Inflammatory macrophage (primary cell): Measurements from ENCODE around the gene CCDC184.
A peak's percentile ranks its signal among the peaks of the same experiment; 100 is the strongest.
"Not testable (repeated sequence)": the region's sequence is repeated elsewhere in the genome, so short reads cannot be mapped to it uniquely, and the experiment has no call there.

Experiments
- DNase-seq, 2 donors: peaks; one replicate each; pipeline ENCODE4 v3.0.0-alpha.2; 2020 to 2022

CCDC184 gene

DNA sequence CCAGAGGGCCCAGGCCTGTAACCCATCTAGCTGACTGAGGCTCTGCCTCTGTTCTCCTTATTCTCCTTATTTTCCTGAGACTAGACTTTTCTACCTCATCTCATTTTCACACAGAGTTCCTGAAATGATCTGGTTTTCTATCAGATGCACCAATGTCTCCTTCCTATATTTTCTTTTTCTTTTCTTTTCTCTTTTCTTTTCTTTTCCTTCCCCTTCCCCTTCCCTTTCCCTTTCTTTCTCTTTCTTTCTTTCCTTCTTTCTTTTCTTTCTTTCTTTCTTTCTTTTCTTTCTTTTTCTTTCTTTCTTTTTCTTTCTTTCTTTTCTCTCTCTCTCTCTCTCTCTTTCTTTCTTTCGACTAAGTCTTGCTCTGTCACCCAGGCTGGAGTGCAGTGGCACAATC is 3.0 kb upstream of the CCDC184 start:
- no peak for DNase-seq

DNA sequence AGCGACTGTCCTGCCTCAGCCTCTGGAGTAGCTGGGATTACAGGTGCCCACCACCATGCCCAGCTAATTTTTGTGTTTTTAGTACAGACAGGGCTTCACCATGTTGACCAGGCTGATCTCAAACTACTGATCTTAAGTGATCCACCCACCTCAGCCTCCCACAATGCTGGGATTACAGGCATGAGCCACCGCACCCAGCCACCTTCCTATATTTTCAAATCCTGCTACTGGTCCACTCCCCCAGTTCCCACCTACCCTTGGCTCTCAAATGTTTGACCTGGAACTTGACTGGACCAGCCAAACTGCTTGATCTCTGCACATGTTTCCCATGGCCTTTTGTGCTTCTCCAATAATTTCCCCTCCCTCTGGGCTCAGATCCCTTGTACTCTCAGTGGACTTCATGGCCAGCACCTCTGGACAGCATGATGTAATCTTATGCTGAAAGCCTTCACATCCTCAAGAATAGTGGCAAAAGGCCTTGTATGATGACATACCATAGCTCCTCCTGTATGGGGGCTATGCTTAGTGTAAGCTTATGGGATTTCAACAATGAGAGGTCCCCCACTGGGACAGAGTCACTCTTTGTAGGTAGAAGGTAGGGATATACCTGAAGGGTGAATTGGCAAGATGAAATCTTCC is 2.5 kb upstream of the CCDC184 start:
- DNase-seq = no peak

DNA sequence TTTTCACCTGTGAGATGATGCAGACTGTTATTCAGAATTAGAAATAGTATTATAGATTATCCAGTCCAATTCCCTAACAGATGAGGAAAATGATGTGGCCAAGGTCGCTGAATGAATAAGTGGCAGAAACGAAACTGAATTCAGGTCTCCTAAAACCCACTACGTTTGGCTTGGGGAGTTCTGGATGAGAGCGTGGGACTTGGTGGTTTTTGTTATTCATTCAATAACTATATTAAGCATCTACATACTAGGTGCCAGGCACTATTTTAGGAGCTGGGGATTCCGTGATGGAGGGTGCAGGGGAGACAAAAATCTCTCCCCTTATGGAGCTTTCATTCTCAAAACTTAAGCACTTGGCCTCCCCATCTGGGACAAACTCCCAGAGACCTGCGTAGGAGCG is 813 bp upstream of the CCDC184 start:
- DNase-seq = no peak

DNA sequence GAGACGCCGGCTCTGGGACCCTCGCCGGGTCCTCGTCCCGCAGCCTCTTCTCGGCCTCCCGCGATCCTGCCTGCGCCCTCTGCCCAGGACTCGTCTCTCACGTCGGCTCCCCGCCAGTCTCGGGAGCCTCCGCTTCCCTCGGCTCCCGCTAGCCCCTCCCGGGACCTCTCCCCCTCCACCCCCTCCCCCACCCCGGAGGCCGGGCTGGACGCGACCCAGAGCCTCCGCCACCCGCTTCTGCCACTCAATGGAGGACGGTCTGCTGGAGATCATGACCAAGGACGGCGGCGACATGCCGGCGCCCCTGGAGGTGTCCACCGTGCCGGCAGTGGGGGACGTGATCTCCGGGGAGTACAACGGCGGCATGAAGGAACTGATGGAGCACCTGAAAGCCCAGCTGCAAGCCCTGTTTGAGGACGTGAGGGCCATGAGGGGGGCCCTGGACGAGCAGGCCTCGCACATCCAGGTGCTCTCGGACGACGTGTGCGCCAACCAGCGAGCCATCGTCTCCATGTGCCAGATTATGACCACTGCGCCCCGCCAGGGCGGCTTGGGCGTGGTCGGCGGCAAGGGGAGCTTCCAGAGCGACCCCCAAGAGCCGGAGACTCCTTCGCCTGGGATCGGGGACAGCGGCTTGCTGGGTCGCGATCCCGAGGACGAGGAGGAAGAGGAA is 568 bp downstream of the CCDC184 start:
- no peak for DNase-seq

DNA sequence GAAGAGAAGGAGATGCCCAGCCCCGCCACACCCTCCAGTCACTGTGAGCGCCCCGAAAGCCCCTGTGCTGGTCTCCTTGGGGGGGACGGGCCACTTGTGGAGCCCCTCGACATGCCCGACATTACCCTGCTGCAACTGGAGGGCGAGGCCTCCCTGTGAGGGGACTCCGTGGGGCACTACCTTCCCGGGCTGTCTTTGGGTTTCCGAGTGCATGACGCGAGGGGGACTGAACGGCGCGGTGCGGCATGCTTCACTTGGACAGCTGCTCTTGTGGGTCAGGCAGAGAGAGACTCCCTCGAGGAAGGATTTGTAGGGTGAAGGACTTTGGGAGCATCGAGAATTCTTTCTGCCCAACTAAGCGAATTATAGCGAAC is 1.1 kb downstream of the CCDC184 start:
- no peak for DNase-seq

DNA sequence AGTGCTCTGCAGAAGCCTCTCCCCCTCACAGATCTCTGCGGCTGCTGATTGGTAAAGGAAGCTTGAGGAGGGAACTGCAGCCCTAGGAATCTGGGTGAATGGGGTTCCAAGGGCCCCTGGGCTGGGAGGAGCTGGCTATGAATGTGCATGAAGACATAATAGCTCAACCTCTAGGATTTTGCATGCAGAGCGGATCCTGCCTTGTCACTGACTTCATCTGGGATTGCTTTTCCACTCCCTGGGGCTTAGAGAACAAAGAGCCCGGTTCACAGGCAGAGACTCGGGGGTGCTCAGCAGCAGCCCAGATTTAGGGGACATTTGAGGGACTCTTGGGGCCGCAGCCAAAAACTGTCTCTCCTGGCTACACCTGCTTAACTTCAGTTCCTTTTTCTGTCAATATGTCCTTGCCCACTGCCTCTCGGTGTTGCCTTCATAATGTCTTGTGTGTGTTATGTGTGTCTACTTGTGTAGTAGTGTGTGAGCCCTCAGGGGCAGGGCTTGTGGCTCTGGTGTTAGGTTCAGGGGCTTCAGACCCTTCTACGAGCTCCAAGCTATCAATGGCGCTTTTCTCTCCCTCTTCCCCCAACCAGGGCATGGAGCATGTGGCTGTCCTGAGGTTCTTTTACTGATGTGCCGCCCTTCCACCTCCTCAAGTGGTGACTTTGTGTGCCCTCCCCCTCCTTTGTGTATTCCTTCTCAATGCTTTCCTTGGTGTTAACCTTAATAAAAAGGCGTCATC is 1.9 kb downstream of the CCDC184 start:
- DNase-seq = no peak

DNA sequence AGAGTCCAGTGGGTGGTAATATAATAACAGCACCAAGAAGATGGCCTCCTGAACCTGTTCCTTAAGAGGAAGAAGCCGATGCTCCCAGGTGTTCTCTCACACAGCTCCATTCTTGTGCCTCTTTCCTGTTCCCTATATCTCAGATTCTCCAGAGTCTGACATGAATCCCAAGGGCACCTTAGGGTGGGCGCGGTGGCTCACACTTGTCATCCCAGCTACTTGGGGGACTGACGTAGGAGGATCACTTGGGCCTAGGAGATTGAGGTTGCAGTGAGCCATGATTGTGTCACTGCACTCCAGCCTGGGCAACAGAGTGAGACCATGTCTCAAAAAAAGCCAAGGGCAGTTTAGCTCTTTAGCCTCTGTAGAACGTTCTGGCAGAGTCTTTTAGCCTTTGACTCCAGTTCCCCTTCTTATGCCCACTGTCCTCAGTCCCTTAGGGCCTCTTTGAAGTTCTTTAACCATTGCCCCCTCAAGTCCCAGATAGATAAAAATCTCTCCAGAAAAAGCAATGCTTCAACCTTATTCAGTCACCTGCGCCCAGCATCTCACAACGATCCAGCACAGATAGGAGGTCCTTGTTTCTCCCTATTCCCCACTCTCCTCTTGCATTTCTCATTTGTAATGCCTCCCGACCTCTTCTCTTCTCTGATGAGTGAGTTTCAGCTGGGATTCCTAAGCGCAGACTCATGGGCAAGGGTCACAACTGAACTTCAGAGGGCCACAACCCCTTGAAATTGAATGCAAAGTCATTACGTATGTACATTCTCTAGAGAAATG is 4.7 kb downstream of the CCDC184 start:
- no peak for DNase-seq

DNA sequence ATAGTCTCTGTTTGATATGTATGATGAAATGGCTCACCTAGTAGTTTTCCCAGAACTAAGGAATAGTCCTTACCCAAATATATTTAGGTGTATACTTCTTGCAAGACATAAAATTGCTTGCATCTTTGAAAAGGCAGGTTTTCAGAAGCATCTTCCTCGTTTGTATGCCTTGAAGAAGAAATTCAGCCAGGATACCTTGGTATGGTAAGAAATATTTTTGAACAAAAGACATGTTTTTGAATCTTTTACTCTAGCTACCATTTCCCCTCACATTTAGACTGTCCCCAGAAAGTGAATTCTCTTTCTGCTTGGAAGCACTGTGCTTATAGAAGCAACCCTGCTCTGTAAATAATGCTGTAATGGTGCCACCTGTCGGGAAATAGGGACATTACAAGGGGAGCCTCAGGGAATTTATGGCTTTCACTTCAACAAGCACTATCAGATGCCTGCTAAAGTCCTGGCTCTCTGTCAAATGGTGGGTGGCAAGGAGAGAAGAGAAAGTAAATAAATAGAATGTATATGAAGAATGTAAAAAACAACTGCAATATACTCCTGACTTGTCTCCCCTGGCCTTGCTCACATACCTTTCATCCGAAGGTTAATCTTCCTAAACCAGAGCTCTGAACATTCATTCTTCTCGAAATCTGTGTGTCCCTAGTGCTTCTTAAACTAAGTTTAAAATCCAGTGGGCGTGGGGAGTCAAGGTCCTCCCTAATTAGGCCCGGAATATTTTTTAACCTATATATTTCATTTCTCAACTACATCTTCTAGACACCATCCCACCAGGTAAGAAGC is 6.1 kb downstream of the CCDC184 start:
- peak; percentile 73 to 79 for DNase-seq

DNA sequence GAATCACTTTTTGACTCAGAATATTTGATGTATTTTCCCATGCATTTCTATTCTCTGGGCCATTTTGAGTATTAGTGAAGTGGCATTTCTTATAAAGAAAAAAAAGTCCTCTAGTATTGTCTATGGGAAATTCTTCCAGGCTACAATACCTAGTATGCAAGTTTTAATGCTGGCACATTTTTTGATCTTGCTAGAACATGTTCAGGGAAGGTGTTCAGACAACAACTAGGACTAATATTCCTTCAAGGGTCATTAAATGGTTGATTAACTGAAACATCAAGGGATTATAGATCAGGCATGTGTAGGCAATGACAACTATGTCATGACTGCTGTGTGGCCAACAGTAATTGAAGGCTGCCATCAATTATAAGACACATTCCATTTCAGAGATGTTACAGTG is 7.7 kb downstream of the CCDC184 start:
- DNase-seq = no peak

DNA sequence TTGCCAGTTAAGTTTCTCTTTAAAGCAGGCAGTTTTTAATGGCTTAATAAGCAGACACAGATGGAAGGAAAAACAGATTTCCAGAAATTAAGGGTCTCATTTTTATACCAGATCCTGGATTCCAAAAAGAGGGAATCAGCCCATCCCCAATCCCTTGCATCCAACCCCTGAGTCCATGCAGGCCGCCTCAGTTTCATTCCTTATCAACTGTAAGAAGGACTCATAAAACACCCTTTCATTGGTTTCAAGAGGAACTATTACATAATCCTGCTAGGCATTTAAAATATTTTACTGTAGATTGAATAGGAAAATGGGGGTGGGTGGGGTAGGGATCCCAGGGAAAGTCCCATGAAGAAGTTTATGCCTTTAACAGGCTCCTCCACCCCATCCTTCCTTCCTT is 9.4 kb downstream of the CCDC184 start:
- no peak for DNase-seq

DNA sequence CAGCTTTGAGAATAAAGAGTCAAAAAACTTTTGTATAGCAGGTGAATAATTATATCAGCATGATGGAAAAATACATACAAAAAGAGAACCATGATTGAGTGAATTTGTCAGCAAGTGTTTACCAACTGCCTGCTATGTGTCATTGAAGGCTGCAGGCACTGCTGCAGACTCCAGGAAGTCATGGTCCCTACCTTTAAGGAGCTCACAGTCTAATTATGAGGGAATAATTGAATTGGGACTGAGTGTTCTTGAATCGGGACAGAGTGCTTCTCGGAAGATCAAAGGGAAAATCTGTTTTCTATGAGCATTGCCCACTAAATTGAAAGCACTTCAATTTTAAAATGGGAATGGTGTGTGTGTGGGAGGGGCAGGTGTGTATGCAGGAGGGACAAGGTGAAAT is 10.2 kb downstream of the CCDC184 start:
- DNase-seq = no peak

DNA sequence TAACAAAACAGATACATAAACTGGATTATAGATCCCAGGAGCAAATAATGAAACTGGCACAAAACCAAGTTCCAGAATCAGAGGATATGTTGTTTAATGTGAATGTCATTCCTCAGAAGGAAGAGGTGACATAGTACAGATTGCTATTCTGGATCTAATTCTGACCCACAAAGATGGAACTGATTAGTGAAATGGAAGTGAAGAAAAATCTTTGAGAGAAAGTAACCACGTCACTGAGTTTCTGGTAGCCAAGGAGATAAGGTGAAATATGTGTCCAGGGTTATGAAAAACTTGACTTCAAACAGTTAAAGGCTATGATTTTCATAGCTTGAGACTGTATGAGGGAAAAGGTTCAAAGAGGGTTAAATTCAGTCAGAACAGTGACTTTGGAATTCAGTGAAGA is 11.4 kb downstream of the CCDC184 start:
- DNase-seq = no peak

DNA sequence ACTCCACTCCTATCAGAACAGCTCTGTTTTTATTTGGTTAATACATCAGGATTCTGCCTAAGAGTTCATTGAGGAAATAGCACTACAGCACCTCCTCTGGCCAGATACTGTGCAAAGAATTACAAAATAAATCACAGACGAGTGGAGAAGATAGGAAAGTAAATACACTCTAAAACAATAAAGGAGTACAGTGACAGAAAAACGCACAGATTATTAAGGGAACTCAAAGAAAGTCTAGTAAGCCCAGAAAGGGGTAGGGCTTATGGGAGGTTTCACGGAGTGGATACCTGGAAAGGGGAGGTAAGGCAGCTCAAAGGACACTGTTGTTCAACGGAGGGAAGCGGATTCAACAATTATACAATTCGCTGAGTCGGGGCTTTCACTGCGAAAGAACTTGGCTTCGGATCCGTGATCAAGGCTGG is 14.1 kb downstream of the CCDC184 start:
- DNase-seq = peak; percentile 47 to 59

DNA sequence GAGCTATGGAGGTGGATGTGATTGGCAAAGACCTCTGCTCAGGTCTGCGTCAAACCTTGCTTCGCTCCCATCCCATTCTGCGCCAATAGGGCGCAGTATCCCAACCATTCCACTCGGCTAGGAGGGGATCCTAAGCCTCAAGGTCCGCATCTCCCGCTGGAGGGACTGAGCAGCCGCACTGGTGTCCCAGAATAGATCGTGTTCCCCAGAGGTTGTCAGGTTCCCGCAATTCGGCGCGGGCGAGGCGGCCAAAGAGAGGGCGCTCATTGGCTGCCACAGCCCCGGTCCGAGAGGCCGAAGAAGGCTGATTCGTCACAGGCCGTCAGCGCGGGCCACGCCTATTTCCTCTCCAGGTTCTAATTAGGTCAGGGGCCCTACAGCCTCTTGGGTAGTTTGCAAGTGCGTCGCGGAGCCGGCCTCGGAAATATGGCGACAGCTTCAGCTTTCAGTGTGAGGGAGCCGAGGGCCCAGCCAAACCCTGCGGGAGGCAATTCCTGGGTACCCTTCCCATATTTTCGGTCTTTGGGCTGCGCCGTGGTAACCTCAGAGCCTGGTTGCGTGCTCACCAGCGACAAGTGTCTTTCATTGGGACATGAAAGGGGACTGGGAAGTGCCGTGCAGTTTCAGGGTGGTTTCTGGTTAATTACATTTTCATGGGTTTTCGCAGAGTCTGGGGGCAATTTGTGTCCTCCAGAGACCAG is 14.7 kb downstream of the CCDC184 start:
- DNase-seq = peak; percentile 98

DNA sequence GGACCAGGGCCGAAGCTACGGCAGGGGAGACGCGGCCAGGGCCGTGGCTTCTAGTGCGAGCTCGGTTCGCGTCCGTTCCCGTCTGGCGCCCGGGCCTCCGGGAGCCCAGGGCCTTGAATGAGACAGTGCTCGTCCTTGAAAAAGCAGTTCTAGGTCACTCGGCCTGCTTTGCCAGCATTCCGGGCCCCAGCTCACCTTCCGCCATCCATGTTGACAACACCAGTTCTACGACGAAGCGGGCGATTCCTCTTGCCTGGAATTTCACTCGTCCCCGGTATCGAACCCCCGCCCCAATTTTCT is 15.2 kb downstream of the CCDC184 start:
- peak; percentile 19 to 51 for DNase-seq

DNA sequence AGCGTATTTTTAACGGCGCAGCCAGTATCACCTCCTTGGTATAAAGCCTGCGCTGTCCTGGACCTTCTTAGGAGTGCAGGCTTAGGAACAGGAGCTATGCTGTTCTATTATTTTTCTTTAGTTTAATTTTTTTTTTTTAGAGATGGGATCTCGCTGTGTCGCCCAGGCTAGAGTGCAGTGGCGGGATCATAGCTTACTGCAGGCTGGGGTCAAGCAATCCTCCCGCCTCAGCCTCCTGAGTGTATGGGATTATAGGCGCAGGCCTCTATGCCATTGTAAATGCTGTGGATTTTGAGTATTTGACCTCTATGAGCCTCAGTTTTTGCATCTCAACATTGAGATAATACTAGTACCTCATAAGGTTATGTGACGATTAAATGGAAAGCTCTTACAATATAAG is 15.5 kb downstream of the CCDC184 start:
- DNase-seq = no peak

DNA sequence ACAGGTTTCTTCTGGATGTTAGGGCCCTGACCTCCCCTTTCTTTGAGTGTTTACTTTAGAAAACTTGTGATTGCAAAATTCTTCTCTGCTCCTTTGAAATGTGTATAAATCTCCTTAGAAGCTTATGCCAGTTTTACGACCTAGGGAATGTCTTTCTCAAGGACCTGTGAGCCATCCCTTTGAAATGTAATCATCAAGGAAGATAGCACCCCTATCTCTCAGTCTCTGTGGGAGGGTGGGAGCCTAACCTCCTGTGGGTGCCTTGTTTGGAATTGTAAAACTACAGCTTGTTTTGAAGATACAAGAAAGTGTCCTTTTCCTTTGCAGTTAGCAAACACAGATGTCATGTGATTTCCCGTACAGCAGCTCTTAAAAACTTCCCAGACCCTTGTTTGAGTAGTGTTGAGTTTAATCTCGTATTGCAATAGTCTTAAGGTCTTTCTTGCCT is 16.4 kb downstream of the CCDC184 start:
- peak in 1 of 2 donors; percentile 36 for DNase-seq

DNA sequence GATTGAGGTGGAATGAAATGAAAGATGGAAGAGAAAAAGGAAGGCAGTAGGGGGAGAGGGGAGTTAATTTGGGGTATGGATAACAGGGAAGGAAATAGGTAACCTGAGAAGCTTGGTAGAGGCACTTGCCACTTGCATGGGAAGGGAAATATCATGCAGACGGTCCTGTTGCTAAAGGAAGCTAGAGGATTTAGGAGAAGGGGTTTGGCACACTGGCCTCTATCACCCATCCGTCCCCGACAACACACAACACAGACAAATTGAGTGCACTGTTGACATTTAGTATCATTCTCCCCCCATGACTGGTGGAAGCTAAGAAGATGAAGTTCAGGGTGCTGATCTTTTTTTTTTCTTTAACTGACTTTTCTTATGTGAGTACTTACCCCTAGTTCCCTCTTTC is 17.6 kb downstream of the CCDC184 start:
- no peak for DNase-seq

DNA sequence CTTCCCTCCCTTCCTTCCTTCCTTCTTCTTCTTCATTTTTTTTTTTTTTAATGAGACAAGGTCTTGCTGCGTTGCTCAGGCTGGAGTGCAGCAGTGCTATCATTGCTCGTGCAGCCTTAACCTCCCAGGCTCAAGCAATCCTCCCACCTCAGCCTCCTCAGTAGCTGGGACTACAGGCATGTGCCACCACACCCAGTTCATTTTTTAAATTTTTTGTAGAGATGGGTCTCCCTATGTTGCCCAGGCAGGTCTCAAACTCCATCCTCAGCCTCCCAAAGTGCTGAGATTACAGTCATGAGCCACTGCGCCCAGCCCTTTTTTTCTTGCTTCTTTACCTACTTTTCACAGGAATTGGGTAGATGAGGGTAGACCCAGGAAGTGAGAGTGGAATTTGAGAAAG is 18.1 kb downstream of the CCDC184 start:
- no peak for DNase-seq

DNA sequence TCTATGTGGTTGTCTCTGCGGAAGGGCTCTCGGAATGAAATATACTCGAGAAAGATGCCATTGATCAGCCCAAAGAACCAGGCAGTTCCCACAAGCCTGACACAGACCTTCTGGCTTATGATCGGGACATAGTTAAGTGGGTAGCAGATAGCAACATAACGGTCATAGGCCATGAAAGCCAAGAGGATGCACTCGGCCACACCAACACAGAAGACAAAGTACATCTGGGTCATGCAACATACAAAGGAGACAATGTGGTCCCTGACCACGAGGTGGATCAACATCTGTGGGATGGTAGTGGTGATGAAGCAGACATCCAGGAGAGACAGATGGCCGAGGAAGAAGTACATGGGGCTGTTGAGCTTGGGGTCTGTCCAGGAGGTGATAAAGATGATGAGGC is 19.3 kb downstream of the CCDC184 start:
- DNase-seq = no peak

DNA sequence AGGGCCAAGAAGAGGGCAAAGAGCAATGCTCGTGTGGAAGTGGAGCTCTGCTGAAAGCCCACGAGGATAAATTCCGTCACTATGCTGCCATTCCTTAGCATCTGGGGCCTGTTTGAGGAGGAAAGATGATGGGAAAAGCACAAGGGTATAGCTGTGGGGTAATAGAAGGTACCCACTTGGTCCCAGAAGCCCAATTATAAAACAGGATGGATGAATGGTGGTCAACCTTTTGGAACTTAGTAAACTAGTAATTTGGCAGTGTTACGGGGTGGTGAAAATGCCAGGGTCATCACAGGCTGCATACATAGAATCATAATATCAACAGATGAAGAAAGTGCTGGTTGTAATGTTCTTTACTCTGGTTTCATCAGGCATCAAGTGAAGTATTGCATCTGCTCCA is 19.7 kb downstream of the CCDC184 start, which contains the start of gene OR10AD1:
TSS of gene OR10AD1 (minus strand) at position 101 of the 400 bp plus-strand sequence. CDS start at position 101, 0 bp downstream.
- DNase-seq = no peak

DNA sequence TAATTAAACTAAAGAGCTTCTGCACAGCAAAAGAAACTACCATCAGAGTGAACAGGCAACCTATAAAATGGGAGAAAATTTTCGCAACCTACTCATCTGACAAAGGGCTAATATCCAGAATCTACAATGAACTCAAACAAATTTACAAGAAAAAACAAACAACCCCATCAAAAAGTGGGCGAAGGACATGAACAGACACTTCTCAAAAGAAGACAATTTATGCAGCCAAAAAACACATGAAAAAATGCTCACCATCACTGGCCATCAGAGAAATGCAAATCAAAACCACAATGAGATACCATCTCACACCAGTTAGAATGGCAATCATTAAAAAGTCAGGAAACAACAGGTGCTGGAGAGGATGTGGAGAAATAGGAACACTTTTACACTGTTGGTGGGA is 26.1 kb downstream of the CCDC184 start:
- DNase-seq = not testable (repeated sequence)
